Natural killer cell (primary cell): ENCODE data around the gene ATRNL1. TPM values are rescaled to one million over a fixed set of nuclear protein-coding genes. Genes with fewer than 3 reads are reported as not detected.

ENCODE experiments used
- ATAC-seq, 3 donors: fragments of 150-1000 bp in 2 of 3; fragments of 200-7000 bp in 1 of 3; cut with Tn5 transposase; 1 replicate in 1 of 3; 2 replicates in 2 of 3; pipeline ENCODE4 v1.10.0; 2021; ENCODE audit warnings: mild to moderate bottlenecking in 2 of 3, moderate library complexity in 2 of 3
- DNase-seq, 2 donors: peaks; one replicate each; pipeline versions ENCODE4 v3.0.0 to v3.0.0-alpha.2; 2013 to 2021; ENCODE audit warnings: mixed read lengths in 1 of 2
- H3K27ac ChIP-seq: one replicate; pipeline ENCODE4 v1.5.1; 2013; ENCODE audit warnings: mild to moderate bottlenecking, low read length
- H3K27me3 ChIP-seq: one replicate; pipeline ENCODE4 v1.6.1; 2013; ENCODE audit warnings: low read length; ENCODE audit not compliant: control insufficient read depth, insufficient read depth
- H3K36me3 ChIP-seq: one replicate; pipeline ENCODE4 v1.6.1; 2013; ENCODE audit warnings: low read length; ENCODE audit not compliant: control insufficient read depth, insufficient read depth
- H3K4me1 ChIP-seq: one replicate; pipeline ENCODE4 v1.6.1; 2013; ENCODE audit warnings: low read length; ENCODE audit not compliant: control insufficient read depth, insufficient read depth
- H3K4me3 ChIP-seq: one replicate; pipeline ENCODE4 v1.5.1; 2013; ENCODE audit warnings: low read length
- H3K9me3 ChIP-seq: one replicate; pipeline ENCODE4 v1.6.1; 2013; ENCODE audit warnings: low read length; ENCODE audit not compliant: control insufficient read depth, insufficient read depth
- H3K27ac Mint-ChIP-seq, 2 donors: one replicate each; pipeline ENCODE4 v1.8.0; 2022; ENCODE audit warnings: mild to moderate bottlenecking in 2 of 2, mixed read lengths in 2 of 2, moderate library complexity in 1 of 2
- H3K27me3 Mint-ChIP-seq, 2 donors: one replicate each; pipeline ENCODE4 v1.8.0; 2022; ENCODE audit warnings: low read depth in 2 of 2, mixed read lengths in 2 of 2
- H3K36me3 Mint-ChIP-seq: one replicate; pipeline ENCODE4 v1.8.0; 2022; ENCODE audit warnings: mixed read lengths
- H3K4me1 Mint-ChIP-seq, 2 donors: one replicate each; pipeline ENCODE4 v1.8.0; 2022; ENCODE audit warnings: mixed read lengths in 2 of 2
- H3K4me3 Mint-ChIP-seq: one replicate; pipeline ENCODE4 v1.8.0; 2022; ENCODE audit warnings: mild to moderate bottlenecking, moderate library complexity, mixed read lengths
- H3K9me3 Mint-ChIP-seq, 2 donors: one replicate each; pipeline ENCODE4 v1.8.0; 2022; ENCODE audit warnings: mixed read lengths in 2 of 2
- WGBS: methylation state at CpG from one replicate; pipeline ENCODE4 v1.1.7; 2013; ENCODE audit warnings: missing lambda C conversion rate; ENCODE audit not compliant: insufficient coverage; 5-methylcytosine and 5-hydroxymethylcytosine counted together
- intact Hi-C: fragments of 100-400 bp; cut with micrococcal nuclease; formaldehyde crosslinking; loops from one replicate; pipeline ENCODE4 v1.14.2; 2022
- total RNA-seq, 4 donors: library from RNA; stranded (reverse); fragments of 120-200 nt in 1 of 4; gene quantifications; one replicate each; pipeline versions ENCODE4 v1.2.3 to v1.2.4, GENCODE V29; 2013 to 2022
- TF ChIP-seq, protein P1 (sequence below): fragments of 200-600 bp; IDR thresholded peaks from one replicate; pipeline ENCODE4 v1.8.0; 2022; ENCODE audit warnings: antibody characterized with exemption

The ATRNL1 gene
- total RNA-seq, 3 donors from 2014 or later (not counting 1 experiment from before 2014, with no cell fraction given): not detected

DNA sequence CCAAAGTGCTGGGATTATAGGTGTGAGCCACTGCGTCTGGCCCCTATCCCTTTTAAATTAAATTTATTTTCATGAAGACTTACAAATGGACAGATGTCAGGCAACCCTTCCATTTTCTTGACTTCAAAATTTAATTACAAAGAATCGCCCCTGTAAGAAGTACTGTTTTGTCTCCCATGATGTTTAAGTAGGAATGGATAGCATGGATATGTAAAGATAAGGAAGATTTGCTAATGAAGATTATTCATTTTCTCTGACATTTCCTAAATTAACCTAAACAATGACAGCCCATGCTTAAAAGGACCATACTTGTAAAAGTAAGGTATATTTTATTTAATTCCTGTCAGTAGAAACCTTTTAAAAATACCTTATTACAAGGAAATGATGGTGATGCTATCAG, 627.0 kb downstream of the ATRNL1 start:
- Mint-ChIP-seq H3K27me3 (no peaks in the 10 kb centered on the region), H3K4me3 (no peak overlapping the region), H3K27ac (no peak overlapping the region), H3K4me1 (no peaks in the 10 kb centered on the region), H3K36me3 (no peaks in the 10 kb centered on the region), H3K9me3 (peaks cover 2 to 6% of the 10 kb centered on the region in 2 donors)
- Histone ChIP-seq H3K27me3 (no peaks in the 10 kb centered on the region), H3K9me3 (no peaks in the 10 kb centered on the region), H3K4me1 (no peaks in the 10 kb centered on the region), H3K4me3 (no peak overlapping the region), H3K27ac (no peak overlapping the region), H3K36me3 (no peaks in the 10 kb centered on the region)
- ATAC-seq (no peak), DNase-seq (no peak)
- TF ChIP-seq, protein P1, sequence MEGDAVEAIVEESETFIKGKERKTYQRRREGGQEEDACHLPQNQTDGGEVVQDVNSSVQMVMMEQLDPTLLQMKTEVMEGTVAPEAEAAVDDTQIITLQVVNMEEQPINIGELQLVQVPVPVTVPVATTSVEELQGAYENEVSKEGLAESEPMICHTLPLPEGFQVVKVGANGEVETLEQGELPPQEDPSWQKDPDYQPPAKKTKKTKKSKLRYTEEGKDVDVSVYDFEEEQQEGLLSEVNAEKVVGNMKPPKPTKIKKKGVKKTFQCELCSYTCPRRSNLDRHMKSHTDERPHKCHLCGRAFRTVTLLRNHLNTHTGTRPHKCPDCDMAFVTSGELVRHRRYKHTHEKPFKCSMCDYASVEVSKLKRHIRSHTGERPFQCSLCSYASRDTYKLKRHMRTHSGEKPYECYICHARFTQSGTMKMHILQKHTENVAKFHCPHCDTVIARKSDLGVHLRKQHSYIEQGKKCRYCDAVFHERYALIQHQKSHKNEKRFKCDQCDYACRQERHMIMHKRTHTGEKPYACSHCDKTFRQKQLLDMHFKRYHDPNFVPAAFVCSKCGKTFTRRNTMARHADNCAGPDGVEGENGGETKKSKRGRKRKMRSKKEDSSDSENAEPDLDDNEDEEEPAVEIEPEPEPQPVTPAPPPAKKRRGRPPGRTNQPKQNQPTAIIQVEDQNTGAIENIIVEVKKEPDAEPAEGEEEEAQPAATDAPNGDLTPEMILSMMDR: no peak
- WGBS: 93% methylated on average over 1 of the region's 2 CpGs
- intact Hi-C loops: no loop called here

DNA sequence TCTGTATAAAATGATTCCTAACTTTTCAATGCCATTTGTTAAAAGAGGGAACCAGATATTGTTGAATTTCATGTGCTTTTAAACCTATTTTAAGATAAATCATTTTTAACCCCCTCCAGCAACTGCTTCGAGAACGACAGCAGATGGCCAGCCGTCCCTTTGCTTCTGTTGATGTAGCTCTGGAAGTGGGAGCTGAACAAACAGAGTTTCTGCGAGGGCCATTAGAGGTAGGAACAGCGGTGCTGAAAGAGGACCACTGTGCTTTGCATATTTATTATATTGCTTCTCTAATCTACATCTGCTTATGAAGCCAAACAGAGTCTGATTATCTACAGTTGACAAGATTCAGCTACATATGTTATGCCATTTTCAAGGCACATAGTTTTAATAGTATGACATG, 634.0 kb downstream of the ATRNL1 start:
- WGBS: 93% methylated on average over 5 of the region's 5 CpGs
- Histone ChIP-seq H3K4me3 (no peak overlapping the region), H3K27me3 (no peaks in the 10 kb centered on the region), H3K9me3 (no peaks in the 10 kb centered on the region), H3K4me1 (no peaks in the 10 kb centered on the region), H3K36me3 (no peaks in the 10 kb centered on the region), H3K27ac (no peak overlapping the region)
- Mint-ChIP-seq H3K4me1 (no peaks in the 10 kb centered on the region), H3K36me3 (no peaks in the 10 kb centered on the region), H3K9me3 (peaks cover 2 to 6% of the 10 kb centered on the region in 2 donors), H3K4me3 (no peak overlapping the region), H3K27ac (no peak overlapping the region), H3K27me3 (no peaks in the 10 kb centered on the region)
- intact Hi-C loops: no loop called here
- ATAC-seq (no peak), DNase-seq (no peak)
- TF ChIP-seq, protein P1: no peak

DNA sequence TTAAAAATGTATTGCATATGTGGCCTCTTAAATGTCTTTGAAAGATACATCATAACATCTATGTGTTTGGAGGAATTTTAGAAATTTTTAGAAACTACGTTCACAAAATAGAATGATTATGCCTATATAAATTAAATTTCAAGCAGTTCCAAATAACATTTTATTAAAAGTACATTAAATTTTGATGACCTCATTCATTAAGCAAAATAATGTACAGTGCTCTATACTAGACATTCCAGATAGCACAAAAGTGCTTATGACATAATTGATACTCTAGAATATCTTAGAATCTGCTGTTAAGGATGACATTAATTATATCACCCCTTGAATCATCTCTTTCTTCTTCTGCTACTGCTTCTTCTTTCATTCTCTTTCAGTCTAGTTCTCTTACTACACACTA, 650.9 kb downstream of the ATRNL1 start:
- WGBS: no CpG with 5 or more reads among the region's 1 CpG
- H3K27ac ChIP-seq: no peak overlapping the region
- no peaks in the 10 kb centered on the region for H3K9me3 ChIP-seq
- Mint-ChIP-seq H3K4me3 (no peak overlapping the region), H3K36me3 (no peaks in the 10 kb centered on the region), H3K27me3 (no peaks in the 10 kb centered on the region), H3K27ac (no peak overlapping the region), H3K4me1 (no peaks in the 10 kb centered on the region), H3K9me3 (no peaks in the 10 kb centered on the region)
- intact Hi-C loops: no loop called here
- no peaks in the 10 kb centered on the region for H3K27me3 ChIP-seq
- H3K4me1 ChIP-seq: no peaks in the 10 kb centered on the region
- no peaks in the 10 kb centered on the region for H3K36me3 ChIP-seq
- H3K4me3 ChIP-seq: no peak overlapping the region
- TF ChIP-seq, protein P1: no peak
- ATAC-seq (no peak), DNase-seq (no peak)

- no peaks in the 10 kb centered on the region for H3K9me3 ChIP-seq
- no peak overlapping the region for H3K27ac ChIP-seq
- Mint-ChIP-seq H3K9me3 (no peaks in the 10 kb centered on the region), H3K36me3 (no peaks in the 10 kb centered on the region), H3K27me3 (no peaks in the 10 kb centered on the region), H3K4me1 (no peaks in the 10 kb centered on the region), H3K4me3 (no peak overlapping the region), H3K27ac (no peak overlapping the region)
- ATAC-seq (no peak), DNase-seq (no peak)
- H3K36me3 ChIP-seq: no peaks in the 10 kb centered on the region
- TF ChIP-seq, protein P1: no peak
- no peaks in the 10 kb centered on the region for H3K4me1 ChIP-seq
- H3K27me3 ChIP-seq: no peaks in the 10 kb centered on the region
- WGBS: no CpG with 5 or more reads among the region's 2 CpGs
- intact Hi-C loops: no loop called here
- no peak overlapping the region for H3K4me3 ChIP-seq
Measured at GRCh38 chr10:115745943-115746342, 652.8 kb downstream of the ATRNL1 start.
